Endothelial cell of umbilical vein (primary cell): ENCODE data around the gene EXOC7.

ENCODE experiments used
- EZH2 ChIP-seq: IDR thresholded peaks from 2 replicates; pipeline ENCODE4 v1.6.1; 2012; ENCODE audit warnings: borderline replicate concordance, low read depth, mild to moderate bottlenecking, moderate library complexity, low read length, inconsistent platforms; ENCODE audit not compliant: severe bottlenecking
- FOS ChIP-seq: IDR thresholded peaks from 2 replicates; pipeline ENCODE4 v1.6.1; 2011; ENCODE audit warnings: mild to moderate bottlenecking, low read length, moderate library complexity, borderline replicate concordance; ENCODE audit not compliant: insufficient read depth
- GATA2 ChIP-seq: IDR thresholded peaks from 2 replicates; pipeline ENCODE4 v1.7.0; 2011; ENCODE audit warnings: low read depth, mild to moderate bottlenecking, moderate library complexity, mixed read lengths, low read length; ENCODE audit not compliant: insufficient read length, insufficient read depth
- MAX ChIP-seq: IDR thresholded peaks from 2 replicates; pipeline ENCODE4 v1.6.1; 2011; ENCODE audit not compliant: insufficient read depth, insufficient read length
- POLR2A ChIP-seq: IDR thresholded peaks from 2 replicates; pipeline ENCODE4 v1.6.1; 2012; ENCODE audit warnings: low read depth, mild to moderate bottlenecking, control low read depth, low read length
- POLR2AphosphoS5 ChIP-seq: IDR thresholded peaks from 2 replicates; pipeline ENCODE4 v1.6.1; 2012; ENCODE audit warnings: low read depth, mild to moderate bottlenecking, control low read depth, low read length, moderate library complexity; ENCODE audit not compliant: insufficient read depth
- TF ChIP-seq, protein P1 (sequence below), 2 donors: IDR thresholded peaks; 1 replicate in 1 of 2; 2 replicates in 1 of 2; pipeline ENCODE4 v1.5.1; 2011; ENCODE audit warnings: low read length in 2 of 2, mild to moderate bottlenecking in 2 of 2, moderate library complexity in 2 of 2, control low read depth in 1 of 2, inconsistent platforms in 1 of 2, low read depth in 1 of 2; ENCODE audit not compliant: insufficient read depth in 1 of 2; ENCODE audit errors: extremely low read depth in 1 of 2

DNA sequence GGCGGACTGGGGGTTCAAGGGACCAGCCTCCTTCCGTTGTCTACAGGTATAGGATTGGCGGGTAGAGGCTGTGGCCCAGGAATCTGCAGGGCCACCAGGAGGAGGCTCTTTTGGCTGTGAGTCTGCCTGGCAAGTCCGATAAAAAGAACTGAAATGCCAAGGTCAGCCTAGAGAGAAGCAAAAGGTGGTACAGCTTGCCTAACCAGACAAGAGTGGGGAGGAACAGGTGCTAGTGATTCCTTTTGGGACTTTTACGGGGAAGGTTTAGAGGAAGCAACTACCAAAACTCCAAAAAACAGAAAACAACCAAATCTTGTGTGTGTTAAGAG, 70.8 kb downstream of the EXOC7 start:
- TF ChIP-seq POLR2AphosphoS5 (no peak), EZH2 (no peak), FOS (no peak), POLR2A (no peak), GATA2 (no peak), MAX (no peak)
- TF ChIP-seq, protein P1, sequence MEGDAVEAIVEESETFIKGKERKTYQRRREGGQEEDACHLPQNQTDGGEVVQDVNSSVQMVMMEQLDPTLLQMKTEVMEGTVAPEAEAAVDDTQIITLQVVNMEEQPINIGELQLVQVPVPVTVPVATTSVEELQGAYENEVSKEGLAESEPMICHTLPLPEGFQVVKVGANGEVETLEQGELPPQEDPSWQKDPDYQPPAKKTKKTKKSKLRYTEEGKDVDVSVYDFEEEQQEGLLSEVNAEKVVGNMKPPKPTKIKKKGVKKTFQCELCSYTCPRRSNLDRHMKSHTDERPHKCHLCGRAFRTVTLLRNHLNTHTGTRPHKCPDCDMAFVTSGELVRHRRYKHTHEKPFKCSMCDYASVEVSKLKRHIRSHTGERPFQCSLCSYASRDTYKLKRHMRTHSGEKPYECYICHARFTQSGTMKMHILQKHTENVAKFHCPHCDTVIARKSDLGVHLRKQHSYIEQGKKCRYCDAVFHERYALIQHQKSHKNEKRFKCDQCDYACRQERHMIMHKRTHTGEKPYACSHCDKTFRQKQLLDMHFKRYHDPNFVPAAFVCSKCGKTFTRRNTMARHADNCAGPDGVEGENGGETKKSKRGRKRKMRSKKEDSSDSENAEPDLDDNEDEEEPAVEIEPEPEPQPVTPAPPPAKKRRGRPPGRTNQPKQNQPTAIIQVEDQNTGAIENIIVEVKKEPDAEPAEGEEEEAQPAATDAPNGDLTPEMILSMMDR (IDR thresholded peaks at IDR 0.05; ENCODE audit: extremely low read depth in 1 of 2, insufficient read depth in 1 of 2, low read depth in 1 of 2, low read length in 2 of 2): no peak
